Measurements from ENCODE around the gene TMEM255B.
"Not testable (repeated sequence)": the region's sequence is repeated elsewhere in the genome, so short reads cannot be mapped to it uniquely, and the experiment has no call there.

The TMEM255B gene

GRCh38 chr13:113791226-113791625 lies 32.2 kb downstream of the TMEM255B start:
- no peak for DNase-seq

DNA sequence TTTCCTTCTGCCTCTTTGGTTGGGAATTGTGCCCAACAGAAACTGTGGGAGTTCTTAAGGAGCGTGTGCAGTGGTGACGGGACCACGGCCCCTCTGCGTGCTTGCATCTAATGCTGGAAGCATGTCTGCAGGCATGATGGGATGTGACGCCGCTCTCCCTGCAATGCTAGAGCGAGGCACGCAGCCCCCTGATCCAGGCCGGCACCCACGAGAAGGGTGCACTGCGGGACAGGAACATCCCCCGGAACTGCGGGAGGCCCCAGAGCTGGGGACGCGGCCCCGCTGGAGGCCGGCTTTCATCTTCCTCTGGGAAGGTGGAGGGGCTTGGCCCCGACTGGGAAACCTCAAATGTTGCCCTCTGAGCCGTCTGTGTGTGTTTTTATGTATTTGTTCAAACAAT lies 32.7 kb downstream of the TMEM255B start:
- no peak for DNase-seq

GRCh38 chr13:113792236-113792770 lies 33.3 kb downstream of the TMEM255B start:
- DNase-seq = no peak

DNA sequence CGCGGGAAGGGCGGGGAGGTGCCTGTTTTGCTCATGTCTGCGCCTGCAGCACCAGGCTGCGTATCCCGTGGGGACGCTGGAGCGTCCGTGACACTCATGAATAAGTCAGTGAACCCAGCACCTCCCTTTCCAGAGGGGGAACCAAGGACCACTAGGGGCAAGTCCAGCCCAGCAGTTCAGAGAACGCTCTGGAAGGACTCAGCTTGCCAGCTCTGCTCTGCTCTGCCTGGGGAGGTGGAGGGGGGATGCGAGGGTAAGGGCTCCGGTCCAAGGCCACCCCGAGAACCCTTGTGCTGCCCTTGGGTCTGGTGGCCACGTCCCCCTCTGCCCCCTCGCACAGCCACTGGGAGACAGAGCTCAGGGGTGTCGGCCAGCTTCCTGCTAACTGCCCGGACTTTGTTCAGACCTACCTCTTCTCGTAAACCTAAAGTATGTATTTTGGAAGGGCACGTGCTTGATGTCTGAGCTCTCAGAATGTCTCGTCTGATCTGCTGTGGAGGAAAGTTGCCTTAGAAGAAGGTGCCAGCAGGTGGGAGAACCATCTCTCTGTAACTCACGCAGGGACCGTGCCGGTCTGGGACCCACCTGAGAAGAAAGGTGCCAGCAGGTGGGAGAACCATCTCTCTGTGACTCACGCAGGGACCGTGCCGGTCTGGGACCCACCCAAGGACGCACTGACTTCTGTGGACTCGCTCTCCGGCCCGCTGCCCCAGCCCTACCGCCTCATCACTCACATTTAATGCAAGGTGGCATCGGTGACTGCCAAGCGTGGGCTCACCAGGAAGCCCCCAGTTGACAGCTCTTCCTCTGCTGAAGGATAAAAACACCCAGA lies 34.1 kb downstream of the TMEM255B start:
- no peak for DNase-seq

- DNase-seq = no peak
These were observed 34.7 kb downstream of the TMEM255B start for GRCh38 chr13:113793718-113794085.

- no peak for DNase-seq
These were observed 35.1 kb downstream of the TMEM255B start for GRCh38 chr13:113794086-113794485.

DNA sequence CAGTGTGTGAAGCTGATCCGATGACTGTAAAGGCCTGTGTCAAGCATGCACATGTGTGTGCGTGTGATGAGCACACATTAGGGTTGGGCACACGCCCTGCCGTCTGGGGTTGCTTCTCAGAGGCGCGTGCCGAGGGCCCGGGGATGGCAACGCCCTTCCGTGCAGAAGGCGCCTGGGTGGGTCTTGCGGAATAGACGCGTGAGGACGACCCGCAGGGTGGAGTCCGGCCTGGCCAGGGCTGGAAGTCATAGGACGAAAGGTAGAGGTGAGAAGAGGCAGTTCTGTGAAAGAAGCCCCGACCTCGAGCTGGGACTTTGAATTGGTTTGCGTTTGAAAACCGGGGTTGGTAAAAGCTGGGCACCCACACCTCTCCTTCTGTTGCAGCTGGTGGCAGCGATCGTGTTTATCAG lies 35.7 kb downstream of the TMEM255B start:
- no peak for DNase-seq

- not testable (repeated sequence) for DNase-seq
These were observed 36.3 kb downstream of the TMEM255B start for GRCh38 chr13:113795362-113795761.

DNA sequence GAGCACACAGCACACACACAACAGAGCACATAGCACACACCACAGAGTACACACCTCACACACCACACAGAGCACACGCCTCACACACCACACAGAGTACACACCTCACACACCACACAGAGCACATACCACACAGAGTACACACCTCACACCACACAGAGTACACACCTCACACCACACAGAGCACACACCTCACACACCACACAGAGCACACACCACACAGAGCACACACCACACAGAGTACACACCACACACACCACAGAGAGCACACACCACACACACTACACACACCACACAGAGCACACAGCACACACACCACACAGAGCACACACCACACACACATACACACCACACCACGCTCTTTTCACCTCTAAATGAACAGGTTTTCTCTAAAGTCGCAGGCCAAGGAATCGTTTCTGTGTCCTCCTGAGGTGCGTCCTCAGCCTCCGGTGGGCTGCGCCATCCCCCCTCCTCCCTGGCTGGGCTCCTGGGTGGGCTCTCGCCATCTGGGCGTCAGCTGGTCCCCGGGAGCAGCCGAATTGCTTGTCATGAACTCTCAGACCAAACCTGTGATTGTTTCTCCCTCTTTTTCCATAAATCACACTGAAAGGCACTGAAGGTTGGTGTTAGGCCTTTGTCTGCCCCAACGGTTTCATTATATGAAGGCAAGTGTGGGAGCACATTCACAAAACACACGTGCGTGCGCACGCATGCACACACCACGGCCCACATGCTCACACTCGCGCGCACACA lies 37.4 kb downstream of the TMEM255B start:
- DNase-seq = no peak

DNA sequence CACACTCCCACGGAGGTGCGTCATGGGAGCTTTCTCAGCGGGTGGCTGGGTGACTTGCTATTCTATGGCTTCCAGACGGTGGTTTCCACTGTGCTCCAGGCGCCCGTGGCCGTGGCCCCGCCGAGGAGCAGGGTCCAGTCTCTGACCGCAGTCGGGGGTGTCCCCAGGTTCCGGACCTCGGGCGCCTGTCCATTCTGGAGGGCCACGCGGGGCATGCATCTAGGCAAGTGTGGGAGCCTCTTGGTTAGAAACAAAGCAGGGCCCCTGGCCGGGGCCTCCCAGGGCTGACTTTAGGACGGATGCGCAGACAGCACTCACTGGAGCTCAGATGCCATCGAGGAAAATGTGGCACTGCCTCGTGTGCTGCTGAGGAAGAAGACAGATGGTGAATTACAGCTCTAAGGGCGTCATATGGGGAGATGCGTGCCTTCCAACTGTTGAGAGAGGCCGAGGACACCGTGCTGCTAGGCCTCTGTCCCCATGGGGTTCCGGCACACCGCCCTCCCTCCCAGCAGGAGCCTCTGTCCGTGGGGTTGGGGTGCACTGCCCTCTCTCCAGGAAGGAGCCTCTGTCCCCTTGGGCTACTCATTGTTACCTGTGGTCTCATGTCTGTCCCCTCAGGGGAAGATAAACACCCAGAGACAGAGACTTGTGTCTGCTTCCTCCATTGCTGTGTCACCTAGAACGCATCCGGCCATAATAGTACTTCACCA lies 38.1 kb downstream of the TMEM255B start:
- DNase-seq = no peak

GRCh38 chr13:113798200-113798811 lies 39.3 kb downstream of the TMEM255B start:
- no peak for DNase-seq

DNA sequence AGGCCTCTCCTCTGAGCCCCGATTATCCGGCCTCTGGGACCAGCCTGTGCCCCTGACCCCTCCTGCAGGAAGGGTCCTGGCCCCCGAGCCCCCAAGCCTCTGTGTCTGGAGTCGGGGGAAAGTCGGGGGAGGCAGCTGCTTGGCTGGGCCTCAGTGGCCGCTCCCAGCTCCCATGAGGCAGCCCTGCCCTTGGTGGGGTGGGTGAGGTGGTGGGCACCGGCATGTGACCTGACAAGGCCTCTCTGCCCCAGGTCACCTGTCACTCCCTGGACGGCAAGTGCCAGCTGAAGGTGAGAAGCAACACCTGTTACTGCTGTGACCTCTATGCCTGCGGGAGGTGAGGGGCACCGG lies 41.5 kb downstream of the TMEM255B start:
- DNase-seq = no peak

DNA sequence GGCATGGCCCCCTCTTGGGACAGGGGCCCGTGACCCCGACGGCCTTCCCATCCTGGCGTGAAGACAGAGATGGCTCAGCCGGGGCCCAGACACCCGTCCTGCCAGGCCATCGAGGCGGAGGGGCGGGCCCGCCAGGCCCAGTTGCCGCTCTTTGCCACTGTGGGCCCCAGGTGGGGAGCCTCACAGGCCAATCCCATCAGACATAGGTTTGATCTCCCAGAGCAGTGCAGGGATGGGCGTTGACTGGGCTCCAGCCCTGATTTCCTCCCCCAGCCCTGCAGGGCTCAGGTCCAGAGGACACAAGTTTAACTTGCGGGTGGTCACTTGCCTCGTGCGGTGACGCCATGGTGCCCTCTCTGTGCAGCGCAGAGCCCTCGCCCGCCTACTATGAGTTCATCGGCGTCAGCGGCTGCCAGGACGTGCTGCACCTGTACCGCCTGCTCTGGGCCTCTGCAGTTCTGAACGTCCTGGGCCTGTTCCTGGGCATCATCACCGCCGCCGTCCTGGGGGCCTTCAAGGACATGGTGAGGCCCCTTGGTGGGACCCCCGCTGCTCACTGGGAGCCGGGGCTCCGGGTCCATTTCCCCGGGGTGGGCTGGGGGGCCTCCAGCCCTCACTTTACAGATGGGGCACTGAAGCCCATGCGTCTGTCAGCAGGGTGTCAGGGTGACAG lies 42.4 kb downstream of the TMEM255B start:
- DNase-seq = no peak

GRCh38 chr13:113802090-113802531 lies 43.1 kb downstream of the TMEM255B start:
- DNase-seq = no peak

GRCh38 chr13:113802761-113803160 lies 43.7 kb downstream of the TMEM255B start:
- DNase-seq = no peak

DNA sequence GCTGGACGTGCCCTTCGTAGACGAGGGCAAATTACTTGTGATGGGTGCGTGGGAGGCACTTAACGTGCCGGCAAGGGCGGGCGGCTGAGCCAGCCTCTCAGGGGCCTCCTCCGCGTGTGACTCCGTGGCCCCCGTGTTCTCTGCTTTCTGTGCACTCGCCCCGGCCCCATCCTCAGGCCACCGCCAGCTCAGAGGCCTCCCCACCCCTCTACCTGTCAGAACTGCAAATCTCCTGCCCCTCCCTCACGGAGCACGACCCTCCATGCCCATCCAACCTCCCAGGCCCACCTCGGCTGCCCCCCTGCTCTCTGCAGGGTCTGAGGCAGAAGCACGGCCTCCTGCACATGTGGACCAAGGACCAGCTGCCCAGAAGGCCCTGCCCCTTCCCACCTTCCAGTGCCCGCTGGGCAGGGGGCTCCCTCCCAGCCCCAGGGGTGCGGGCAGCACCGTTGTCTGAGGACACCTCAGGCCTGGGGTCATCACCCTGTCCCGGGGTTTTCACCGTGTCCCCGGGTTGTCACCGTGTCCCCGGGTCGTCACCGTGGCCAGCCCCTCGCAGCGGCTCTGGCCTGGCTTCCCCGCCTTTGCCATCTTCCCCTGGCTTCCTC lies 44.5 kb downstream of the TMEM255B start:
- DNase-seq = no peak

- no peak for DNase-seq
These were observed 45.1 kb downstream of the TMEM255B start for GRCh38 chr13:113804017-113804702.

GRCh38 chr13:113804703-113805430 lies 45.8 kb downstream of the TMEM255B start:
- no peak for DNase-seq

DNA sequence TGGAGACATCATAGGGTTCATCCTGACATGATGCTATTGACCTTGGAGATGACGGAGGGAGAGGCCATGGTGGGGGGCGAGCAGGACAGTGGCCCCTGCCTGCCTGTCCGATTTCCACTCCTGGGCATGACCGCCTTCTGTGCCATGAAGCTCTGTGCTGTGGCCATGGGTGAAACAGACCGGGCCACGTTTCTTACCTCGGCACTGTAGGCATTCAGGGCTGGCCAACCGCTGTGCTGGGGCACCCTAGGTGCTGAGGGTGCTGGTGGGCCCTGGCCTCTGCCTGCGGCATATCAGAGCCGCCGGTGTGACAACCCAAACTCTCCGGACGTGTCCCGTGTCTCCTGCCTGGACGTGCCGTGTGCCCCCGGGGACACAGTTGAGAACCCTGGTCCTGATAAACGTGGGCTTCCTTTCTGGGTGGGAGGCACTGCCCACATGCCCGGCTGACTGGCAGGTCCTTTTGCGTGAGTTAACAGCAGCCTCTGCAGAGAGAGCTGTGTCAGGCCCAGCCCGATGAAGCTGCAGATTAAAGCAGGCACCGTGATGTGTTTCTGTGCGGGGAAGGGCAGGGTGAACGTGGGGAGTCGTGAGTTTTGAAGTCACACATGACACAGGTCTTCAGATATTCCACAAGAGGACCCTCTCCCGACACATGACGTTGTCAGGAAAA lies 46.5 kb downstream of the TMEM255B start:
- no peak for DNase-seq

- no peak for DNase-seq
These were observed 47.1 kb downstream of the TMEM255B start for GRCh38 chr13:113806104-113806471.
